ENCODE results near the gene FAM219B.

DNA sequence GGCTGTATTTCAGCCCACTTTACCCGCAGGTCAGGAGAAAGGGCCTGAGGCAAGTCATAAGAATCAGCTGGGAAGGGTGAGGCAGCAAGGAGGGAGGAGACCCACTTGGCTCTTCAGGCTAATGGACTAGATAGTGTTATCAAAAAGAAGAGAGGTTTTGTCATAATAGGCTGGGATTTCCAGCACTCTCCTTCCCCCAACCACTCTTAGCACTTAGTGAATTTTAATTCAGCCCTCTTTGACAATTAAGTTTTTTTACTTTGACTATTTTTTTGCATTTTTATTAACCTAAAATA, 16.0 kb downstream of the FAM219B start:
- TF ChIP-seq EGR1 (IDR thresholded peaks at IDR 0.05) (no peak), YY1 (IDR thresholded peaks at IDR 0.05; ENCODE audit: low read depth) (no peak), EP300 (IDR thresholded peaks at IDR 0.05; ENCODE audit: borderline replicate concordance) (no peak), CEBPB (IDR thresholded peaks at IDR 0.05) (no peak), FOXM1 (IDR thresholded peaks at IDR 0.05; ENCODE audit: borderline replicate concordance, low read depth) (no peak), ZBTB7A (IDR thresholded peaks at IDR 0.05; ENCODE audit: low read depth) (no peak), NFIC (IDR thresholded peaks at IDR 0.05) (no peak)
- TF ChIP-seq, protein P1, sequence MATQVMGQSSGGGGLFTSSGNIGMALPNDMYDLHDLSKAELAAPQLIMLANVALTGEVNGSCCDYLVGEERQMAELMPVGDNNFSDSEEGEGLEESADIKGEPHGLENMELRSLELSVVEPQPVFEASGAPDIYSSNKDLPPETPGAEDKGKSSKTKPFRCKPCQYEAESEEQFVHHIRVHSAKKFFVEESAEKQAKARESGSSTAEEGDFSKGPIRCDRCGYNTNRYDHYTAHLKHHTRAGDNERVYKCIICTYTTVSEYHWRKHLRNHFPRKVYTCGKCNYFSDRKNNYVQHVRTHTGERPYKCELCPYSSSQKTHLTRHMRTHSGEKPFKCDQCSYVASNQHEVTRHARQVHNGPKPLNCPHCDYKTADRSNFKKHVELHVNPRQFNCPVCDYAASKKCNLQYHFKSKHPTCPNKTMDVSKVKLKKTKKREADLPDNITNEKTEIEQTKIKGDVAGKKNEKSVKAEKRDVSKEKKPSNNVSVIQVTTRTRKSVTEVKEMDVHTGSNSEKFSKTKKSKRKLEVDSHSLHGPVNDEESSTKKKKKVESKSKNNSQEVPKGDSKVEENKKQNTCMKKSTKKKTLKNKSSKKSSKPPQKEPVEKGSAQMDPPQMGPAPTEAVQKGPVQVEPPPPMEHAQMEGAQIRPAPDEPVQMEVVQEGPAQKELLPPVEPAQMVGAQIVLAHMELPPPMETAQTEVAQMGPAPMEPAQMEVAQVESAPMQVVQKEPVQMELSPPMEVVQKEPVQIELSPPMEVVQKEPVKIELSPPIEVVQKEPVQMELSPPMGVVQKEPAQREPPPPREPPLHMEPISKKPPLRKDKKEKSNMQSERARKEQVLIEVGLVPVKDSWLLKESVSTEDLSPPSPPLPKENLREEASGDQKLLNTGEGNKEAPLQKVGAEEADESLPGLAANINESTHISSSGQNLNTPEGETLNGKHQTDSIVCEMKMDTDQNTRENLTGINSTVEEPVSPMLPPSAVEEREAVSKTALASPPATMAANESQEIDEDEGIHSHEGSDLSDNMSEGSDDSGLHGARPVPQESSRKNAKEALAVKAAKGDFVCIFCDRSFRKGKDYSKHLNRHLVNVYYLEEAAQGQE (IDR thresholded peaks at IDR 0.05; ENCODE audit: low read depth): no peak
- TF ChIP-seq, protein P2, sequence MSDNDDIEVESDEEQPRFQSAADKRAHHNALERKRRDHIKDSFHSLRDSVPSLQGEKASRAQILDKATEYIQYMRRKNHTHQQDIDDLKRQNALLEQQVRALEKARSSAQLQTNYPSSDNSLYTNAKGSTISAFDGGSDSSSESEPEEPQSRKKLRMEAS (IDR thresholded peaks at IDR 0.05): no peak
